IMR-90 (cell line): Measurements from ENCODE around the gene ADAMTS19. TPM values are rescaled to one million over a fixed set of nuclear protein-coding genes. Genes with fewer than 3 reads are reported as not detected.

Experiments used
- ATAC-seq: fragments of 200-7000 bp; cut with Tn5 transposase; 2 replicates; pipeline ENCODE4 v1.9.1; 2020; ENCODE audit warnings: low read depth, mild to moderate bottlenecking, moderate library complexity
- BruUV-seq: library from RNA; stranded (reverse); fragments of 400-500 nt; replicated peaks from 2 replicates; lab custom pipeline; 2021; lab: Mats Ljungman, UMichigan
- CTCF ChIA-PET: fragments of 300-600 bp; formaldehyde crosslinking; extraction: SDS; loops from one replicate; lab custom pipeline; 2021; ENCODE audit warnings: antibody characterized with exemption; lab: Yijun Ruan, JAX
- POLR2A ChIA-PET: fragments of 300-600 bp; sonication (Branson Sonifier 250); formaldehyde crosslinking; loops from one replicate; lab custom pipeline; 2022; ENCODE audit warnings: antibody characterized with exemption; ENCODE audit not compliant: unreplicated experiment; lab: Charles Lee
- DNase-seq: peaks from one replicate; pipeline ENCODE4 v3.0.0; 2013
- H2AFZ ChIP-seq: replicated peaks from 2 replicates; pipeline ENCODE3; 2013; ENCODE audit warnings: low read length, mild to moderate bottlenecking; ENCODE audit not compliant: poor library complexity
- H2AK5ac ChIP-seq: 2 replicates; pipeline ENCODE4 v1.6.1; 2013; ENCODE audit warnings: low read depth, low read length, inconsistent platforms
- H2AK9ac ChIP-seq: replicated peaks from 2 replicates; pipeline ENCODE3; 2013; ENCODE audit warnings: mild to moderate bottlenecking, low read depth, low read length, moderate library complexity; ENCODE audit not compliant: poor library complexity
- H2BK120ac ChIP-seq: 2 replicates; pipeline ENCODE4 v1.6.1; 2013; ENCODE audit warnings: low read depth, low read length, inconsistent platforms
- H2BK15ac ChIP-seq: 3 replicates; pipeline ENCODE4 v1.6.1; 2013; ENCODE audit warnings: low read depth, low read length, inconsistent platforms
- H2BK20ac ChIP-seq: 2 replicates; pipeline ENCODE4 v1.6.1; 2013; ENCODE audit warnings: low read depth, mild to moderate bottlenecking, inconsistent platforms, low read length, moderate library complexity
- H2BK5ac ChIP-seq: 2 replicates; pipeline ENCODE4 v1.6.1; 2013; ENCODE audit warnings: mild to moderate bottlenecking, low read depth, low read length, inconsistent platforms; ENCODE audit not compliant: poor library complexity, severe bottlenecking
- H3K14ac ChIP-seq: replicated peaks from 2 replicates; pipeline ENCODE4 v1.6.1; 2013; ENCODE audit warnings: low read depth, low read length, inconsistent platforms
- H3K18ac ChIP-seq: 2 replicates; pipeline ENCODE4 v1.6.1; 2013; ENCODE audit warnings: low read depth, low read length, control low read depth
- H3K23ac ChIP-seq: 2 replicates; pipeline ENCODE4 v1.6.1; 2013; ENCODE audit warnings: low read depth, low read length, inconsistent platforms
- H3K27ac ChIP-seq: 2 replicates; pipeline ENCODE4 v1.5.1; 2013; ENCODE audit warnings: mild to moderate bottlenecking, control low read depth, low read length; ENCODE audit not compliant: insufficient read depth
- H3K27me3 ChIP-seq: 2 replicates; pipeline ENCODE4 v1.6.1; 2013; ENCODE audit warnings: low read length; ENCODE audit not compliant: control insufficient read depth, insufficient read depth
- H3K36me3 ChIP-seq: 2 replicates; pipeline ENCODE4 v1.6.1; 2013; ENCODE audit warnings: low read length, mixed read lengths; ENCODE audit not compliant: control insufficient read depth, insufficient read depth
- H3K4ac ChIP-seq: 2 replicates; pipeline ENCODE4 v1.6.1; 2013; ENCODE audit warnings: low read depth, low read length, inconsistent platforms
- H3K4me1 ChIP-seq: 2 replicates; pipeline ENCODE4 v1.6.1; 2013; ENCODE audit warnings: low read length, mixed read lengths; ENCODE audit not compliant: control insufficient read depth, insufficient read depth
- H3K4me2 ChIP-seq: 2 replicates; pipeline ENCODE4 v1.6.1; 2013; ENCODE audit warnings: low read depth, mild to moderate bottlenecking, control low read depth, low read length, moderate library complexity
- H3K4me3 ChIP-seq: 2 replicates; pipeline ENCODE4 v1.5.1; 2013; ENCODE audit warnings: low read depth, mild to moderate bottlenecking, control low read depth, low read length, moderate library complexity; ENCODE audit not compliant: insufficient read depth
- H3K56ac ChIP-seq: 2 replicates; pipeline ENCODE4 v1.6.1; 2013; ENCODE audit warnings: low read length, inconsistent platforms; ENCODE audit not compliant: insufficient read depth; ENCODE audit errors: extremely low read depth
- H3K79me1 ChIP-seq, 2 experiments: 2 replicates each; pipeline ENCODE4 v1.6.1; 2013; ENCODE audit warnings: low read length in 2 of 2, inconsistent platforms in 1 of 2, low read depth in 1 of 2
- H3K9ac ChIP-seq: 2 replicates; pipeline ENCODE4 v1.6.1; 2013; ENCODE audit warnings: low read depth, low read length, control low read depth
- H3K9me1 ChIP-seq: 2 replicates; pipeline ENCODE4 v1.6.1; 2013; ENCODE audit warnings: low read length, inconsistent platforms; ENCODE audit not compliant: insufficient read depth
- H3K9me3 ChIP-seq: 2 replicates; pipeline ENCODE4 v1.6.1; 2013; ENCODE audit warnings: low read length; ENCODE audit not compliant: control insufficient read depth, insufficient read depth
- H4K20me1 ChIP-seq: 2 replicates; pipeline ENCODE4 v1.6.1; 2013; ENCODE audit warnings: low read length, inconsistent platforms; ENCODE audit not compliant: insufficient read depth
- H4K5ac ChIP-seq: 2 replicates; pipeline ENCODE4 v1.6.1; 2013; ENCODE audit warnings: mild to moderate bottlenecking, low read depth, low read length, control low read depth
- H4K8ac ChIP-seq, 2 experiments: 2 replicates each; pipeline ENCODE4 v1.6.1; 2013; ENCODE audit warnings: low read depth in 2 of 2, low read length in 2 of 2, control low read depth in 1 of 2, inconsistent platforms in 1 of 2
- H4K91ac ChIP-seq: 2 replicates; pipeline ENCODE4 v1.6.1; 2013; ENCODE audit warnings: low read depth, low read length, inconsistent platforms; ENCODE audit not compliant: insufficient read depth
- BHLHE40 ChIP-seq: fragments of 150-350 bp; IDR thresholded peaks from 2 replicates; pipeline ENCODE4 v1.6.1; 2016; ENCODE audit warnings: mild to moderate bottlenecking, low read depth, low read length
- RFX5 ChIP-seq: IDR thresholded peaks from 2 replicates; pipeline ENCODE4 v1.8.0; 2012; ENCODE audit warnings: low read depth, mild to moderate bottlenecking, low read length, moderate library complexity
- WGBS, 2 experiments: methylation state at CpG; one replicate each; pipeline versions ENCODE4 v1.1.5 to v1.1.7; 2013; ENCODE audit warnings: missing lambda C conversion rate in 2 of 2; ENCODE audit not compliant: insufficient read length in 1 of 2; ENCODE audit errors: extremely low coverage in 2 of 2; 5-methylcytosine and 5-hydroxymethylcytosine counted together
- dilution Hi-C: fragments of 300-500 bp; cut with HindIII; formaldehyde crosslinking; loops from one replicate; pipeline ENCODE4 v1.14.3; 2018; ENCODE audit warnings: low sequenced_read_pairs; ENCODE audit not compliant: unreplicated experiment
- in situ Hi-C: fragments of 300-500 bp; cut with MboI; formaldehyde crosslinking; loops from 3 replicates; pipeline ENCODE4 v1.14.3; 2019; ENCODE audit warnings: low sequenced_read_pairs, inconsistent platforms, mixed read lengths
- intact Hi-C: fragments of 100-400 bp; cut with micrococcal nuclease; formaldehyde crosslinking; loops from 2 replicates; pipeline ENCODE4 v1.10.0; 2022
- polyA plus RNA-seq, 3 experiments: library from polyadenylated mRNA; depleted of rRNA; stranded (reverse); fragments of >200 nt; gene quantifications; 2 replicates each; pipeline ENCODE4 v1.2.3, GENCODE V29; 2012; ENCODE audit warnings: low replicate concordance in 1 of 3
- total RNA-seq: library from RNA; depleted of rRNA; stranded (reverse); fragments of >200 nt; gene quantifications from 2 replicates; pipeline ENCODE4 v1.2.3, GENCODE V29; 2012

Gene ADAMTS19
- total and polyA plus RNA-seq, 2 of the 4 experiments (the other 2 are of a cell fraction): under 0.01 to 0.17 TPM

DNA sequence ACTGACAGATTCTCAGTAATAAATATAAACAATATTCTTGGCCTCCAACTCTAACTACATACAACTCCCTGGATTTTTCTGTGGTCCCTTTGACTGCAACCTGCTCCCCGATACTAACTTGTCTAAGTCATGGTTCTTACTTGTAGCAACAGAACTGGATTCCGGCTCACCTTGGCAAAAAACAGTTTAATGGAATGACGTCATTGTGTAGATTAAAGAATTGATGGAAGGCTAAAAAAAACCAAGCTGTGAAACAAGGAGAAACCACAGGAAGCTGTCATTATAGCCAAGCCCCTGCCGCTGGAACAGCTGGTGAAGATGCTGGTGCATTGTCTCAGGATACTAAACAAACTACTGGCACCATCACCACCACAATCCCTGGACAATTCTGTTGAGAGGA, 11.4 kb upstream of the ADAMTS19 start:
- CTCF ChIA-PET: no interaction called here
- Histone ChIP-seq H3K4me2 (no peak overlapping the region), H4K20me1 (no peaks in the 10 kb centered on the region), H3K9me3 (no peaks in the 10 kb centered on the region), H3K27me3 (no peaks in the 10 kb centered on the region), H3K14ac (no peak overlapping the region), H2BK5ac (no peak overlapping the region), H2BK120ac (no peak overlapping the region), H3K9me1 (no peaks in the 10 kb centered on the region), H3K4ac (no peak overlapping the region), H2AK5ac (no peak overlapping the region), H3K18ac (no peak overlapping the region), H4K5ac (no peak overlapping the region), H3K23ac (no peak overlapping the region), H3K36me3 (no peaks in the 10 kb centered on the region), H2BK20ac (no peak overlapping the region), H3K4me3 (no peak overlapping the region), H3K79me1 (no peaks in the 10 kb centered on the region), H3K56ac (no peak overlapping the region), H3K4me1 (no peaks in the 10 kb centered on the region), H2BK15ac (no peak overlapping the region), H4K8ac (no peak overlapping the region), H4K91ac (no peak overlapping the region), H2AFZ (no peak overlapping the region), H2AK9ac (no peak overlapping the region), H3K9ac (no peak overlapping the region), H3K27ac (no peak overlapping the region)
- DNase-seq: no peak
- in situ Hi-C loops (no loop called here), dilution Hi-C loops (no loop called here), intact Hi-C loops (no loop called here)
- no TSS peak for BruUV-seq
- WGBS, 2 experiments: no CpG with 5 or more reads among the region's 4 CpGs
- ATAC-seq: no peak
- TF ChIP-seq RFX5 (no peak), BHLHE40 (no peak)
- POLR2A ChIA-PET: no interaction called here
